Stomach smooth muscle (tissue), 2 donors: Measurements from ENCODE around the gene OR5J2.
"Not testable (repeated sequence)": the region's sequence is repeated elsewhere in the genome, so short reads cannot be mapped to it uniquely, and the experiment has no call there.

ENCODE experiments used
- H3K27ac ChIP-seq: one replicate; pipeline ENCODE4 v1.7.0; 2013; ENCODE audit warnings: mild to moderate bottlenecking, low read length, inconsistent platforms
- H3K27me3 ChIP-seq, 2 donors: one replicate each; pipeline ENCODE4 v1.7.0; 2013; ENCODE audit warnings: low read length in 2 of 2; ENCODE audit not compliant: insufficient read depth in 2 of 2, control insufficient read depth in 1 of 2
- H3K36me3 ChIP-seq, 2 donors: one replicate each; pipeline ENCODE4 v1.7.0; 2013; ENCODE audit warnings: low read length in 2 of 2; ENCODE audit not compliant: control insufficient read depth in 2 of 2, insufficient read depth in 2 of 2
- H3K4me1 ChIP-seq: one replicate; pipeline ENCODE4 v1.7.0; 2013; ENCODE audit warnings: low read length; ENCODE audit not compliant: control insufficient read depth, insufficient read depth
- H3K4me3 ChIP-seq, 2 donors: one replicate each; pipeline ENCODE4 v1.7.0; 2013; ENCODE audit warnings: low read length in 2 of 2
- H3K9ac ChIP-seq, 2 donors: one replicate each; pipeline ENCODE4 v1.7.0; 2013; ENCODE audit warnings: low read length in 2 of 2, mild to moderate bottlenecking in 1 of 2
- H3K9me3 ChIP-seq, 2 donors: one replicate each; pipeline ENCODE4 v1.7.0; 2013; ENCODE audit warnings: low read length in 2 of 2; ENCODE audit not compliant: control insufficient read depth in 2 of 2
- donor health status: healthy.
- donor health status: Pancreatic carcinoma.

Gene OR5J2

GRCh38 chr11:56176318-56176717 is at the start of gene OR5J2:
TSS of gene OR5J2 (plus strand) at chr11:56176618. CDS start at chr11:56176618, 0 bp downstream.
- Histone ChIP-seq H3K27ac (no peak within 1 kb of the TSS), H3K4me3 (no peak within 1 kb of the TSS), H3K4me1 (no peaks in the 10 kb centered on the region)

GRCh38 chr11:56140151-56140661 is 36.2 kb upstream of the OR5J2 start, which contains the start of gene OR8J3:
TSS of gene OR8J3 (minus strand) at chr11:56140201. CDS start at chr11:56137718, 2,483 bp downstream.
- Histone ChIP-seq H3K4me1 (no peaks in the 10 kb centered on the region), H3K4me3 (no peak within 1 kb of the TSS), H3K9ac (no peak within 1 kb of the TSS), H3K9me3 (no peaks in the 10 kb centered on the region), H3K36me3 (no peaks in the 10 kb centered on the region), H3K27me3 (no peaks in the 10 kb centered on the region), H3K27ac (no peak within 1 kb of the TSS)

More at GRCh38 chr11:56176318-56176717, at the start of gene OR5J2:
- H3K36me3 ChIP-seq = no peaks in the 10 kb centered on the region
- no peak within 1 kb of the TSS for H3K9ac ChIP-seq
- peaks cover 0 to 5% of the 10 kb centered on the region in 2 donors for H3K9me3 ChIP-seq
- H3K27me3 ChIP-seq = no peaks in the 10 kb centered on the region

- H3K4me1 ChIP-seq, H3K36me3 ChIP-seq, H3K27me3 ChIP-seq, H3K4me3 ChIP-seq, H3K9ac ChIP-seq, H3K27ac ChIP-seq, H3K9me3 ChIP-seq: not testable (repeated sequence)
Observed at GRCh38 chr11:56143681-56144080, 32.7 kb upstream of the OR5J2 start.

GRCh38 chr11:56151376-56151775 is 25.0 kb upstream of the OR5J2 start:
- Histone ChIP-seq H3K9ac (no peak overlapping the region), H3K9me3 (peaks cover 2 to 12% of the 10 kb centered on the region in 2 donors), H3K27me3 (no peaks in the 10 kb centered on the region)

GRCh38 chr11:56152333-56152732 is 24.1 kb upstream of the OR5J2 start:
- no peaks in the 10 kb centered on the region for H3K36me3 ChIP-seq
- no peaks in the 10 kb centered on the region for H3K27me3 ChIP-seq
- H3K9me3 ChIP-seq = peaks cover 2 to 12% of the 10 kb centered on the region in 2 donors
- H3K4me1 ChIP-seq = no peaks in the 10 kb centered on the region
- no peak overlapping the region for H3K27ac ChIP-seq
- no peak overlapping the region for H3K4me3 ChIP-seq
- no peak overlapping the region for H3K9ac ChIP-seq

More at GRCh38 chr11:56151376-56151775, 25.0 kb upstream of the OR5J2 start:
- Histone ChIP-seq H3K27ac (no peak overlapping the region), H3K4me3 (no peak overlapping the region), H3K4me1 (no peaks in the 10 kb centered on the region), H3K36me3 (no peaks in the 10 kb centered on the region)

- Histone ChIP-seq H3K27me3 (no peaks in the 10 kb centered on the region), H3K4me3 (no peak within 1 kb of the TSS), H3K9me3 (no peaks in the 10 kb centered on the region), H3K4me1 (no peaks in the 10 kb centered on the region), H3K36me3 (no peaks in the 10 kb centered on the region), H3K9ac (no peak within 1 kb of the TSS), H3K27ac (no peak within 1 kb of the TSS)
Observed at GRCh38 chr11:56160217-56160616, 16.2 kb upstream of the OR5J2 start, which contains the start of gene OR8K5. TSS of gene OR8K5 (minus strand) at chr11:56160317. CDS start at chr11:56160317, 0 bp downstream.

GRCh38 chr11:56163804-56164203 is 12.6 kb upstream of the OR5J2 start:
- Histone ChIP-seq H3K36me3 (no peaks in the 10 kb centered on the region), H3K27me3 (no peaks in the 10 kb centered on the region), H3K27ac (no peak overlapping the region), H3K9me3 (no peaks in the 10 kb centered on the region), H3K4me3 (no peak overlapping the region), H3K9ac (no peak overlapping the region), H3K4me1 (no peaks in the 10 kb centered on the region)

GRCh38 chr11:56172256-56172830 is 4.1 kb upstream of the OR5J2 start:
- no peaks in the 10 kb centered on the region for H3K27me3 ChIP-seq
- no peaks in the 10 kb centered on the region for H3K36me3 ChIP-seq
- H3K27ac ChIP-seq = no peak overlapping the region
- H3K9me3 ChIP-seq = no peaks in the 10 kb centered on the region
- no peak overlapping the region for H3K4me3 ChIP-seq
- no peak overlapping the region for H3K9ac ChIP-seq
- H3K4me1 ChIP-seq = no peaks in the 10 kb centered on the region

GRCh38 chr11:56183459-56183858 is 7.0 kb downstream of the OR5J2 start:
- Histone ChIP-seq H3K9ac (no peak overlapping the region), H3K9me3 (peaks cover 0 to 5% of the 10 kb centered on the region in 2 donors), H3K36me3 (no peaks in the 10 kb centered on the region), H3K4me3 (no peak overlapping the region), H3K27me3 (no peaks in the 10 kb centered on the region), H3K27ac (no peak overlapping the region), H3K4me1 (no peaks in the 10 kb centered on the region)

- no peak overlapping the region for H3K4me3 ChIP-seq
- H3K9ac ChIP-seq = no peak overlapping the region
- H3K4me1 ChIP-seq = no peaks in the 10 kb centered on the region
- H3K27me3 ChIP-seq = no peaks in the 10 kb centered on the region
- H3K27ac ChIP-seq = no peak overlapping the region
- H3K36me3 ChIP-seq = no peaks in the 10 kb centered on the region
- no peaks in the 10 kb centered on the region for H3K9me3 ChIP-seq
Observed at GRCh38 chr11:56188602-56189001, 12.2 kb downstream of the OR5J2 start.

- Histone ChIP-seq H3K4me3 (no peak overlapping the region), H3K27me3 (no peaks in the 10 kb centered on the region), H3K9me3 (no peaks in the 10 kb centered on the region), H3K4me1 (no peaks in the 10 kb centered on the region), H3K27ac (no peak overlapping the region), H3K36me3 (no peaks in the 10 kb centered on the region), H3K9ac (no peak overlapping the region)
Observed at GRCh38 chr11:56196705-56197104, 20.3 kb downstream of the OR5J2 start.
